Measurements from ENCODE around the gene ARCN1.
"Not testable (repeated sequence)": the region's sequence is repeated elsewhere in the genome, so short reads cannot be mapped to it uniquely, and the experiment has no call there.

Gene ARCN1

DNA sequence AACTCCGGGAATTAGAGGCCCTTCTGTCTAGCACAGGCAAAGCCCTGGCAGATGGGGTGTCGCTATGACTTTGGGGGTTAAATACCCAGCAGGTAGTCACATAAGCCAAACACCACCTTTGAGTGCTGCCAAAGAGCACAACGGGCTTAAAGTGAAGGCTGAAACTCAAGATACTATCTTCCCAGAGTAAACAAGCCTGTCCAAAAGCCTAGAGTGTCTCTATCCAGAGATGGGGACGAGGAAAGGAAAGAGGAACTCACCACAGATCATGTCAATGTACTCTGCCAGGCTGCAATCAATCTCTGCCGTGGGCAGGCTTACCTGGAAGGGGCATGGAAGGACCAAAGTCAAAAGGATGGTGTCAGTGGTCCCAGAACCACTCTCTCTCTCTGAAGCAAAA, 26.7 kb upstream of the ARCN1 start:
- DNase-seq = no peak

DNA sequence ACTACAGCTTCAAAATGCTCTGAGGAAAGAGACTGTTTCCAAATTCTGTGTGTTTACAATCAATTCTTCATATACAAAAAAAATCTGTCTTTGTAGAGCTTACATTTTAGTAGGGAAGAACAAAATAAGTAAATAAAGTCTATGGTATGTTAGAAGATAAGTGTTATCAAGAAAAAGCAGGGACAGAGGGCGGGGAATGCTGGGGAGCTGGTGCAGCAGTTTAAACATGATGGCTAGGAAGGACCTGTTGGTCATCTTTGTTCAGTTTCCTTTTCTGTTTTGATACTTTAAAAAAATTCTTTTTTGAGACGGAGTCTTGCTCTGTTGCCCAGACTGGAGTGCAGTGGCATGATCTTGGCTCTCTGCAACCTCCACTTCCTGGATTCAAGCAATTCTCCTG, 25.1 kb upstream of the ARCN1 start:
- DNase-seq = no peak

DNA sequence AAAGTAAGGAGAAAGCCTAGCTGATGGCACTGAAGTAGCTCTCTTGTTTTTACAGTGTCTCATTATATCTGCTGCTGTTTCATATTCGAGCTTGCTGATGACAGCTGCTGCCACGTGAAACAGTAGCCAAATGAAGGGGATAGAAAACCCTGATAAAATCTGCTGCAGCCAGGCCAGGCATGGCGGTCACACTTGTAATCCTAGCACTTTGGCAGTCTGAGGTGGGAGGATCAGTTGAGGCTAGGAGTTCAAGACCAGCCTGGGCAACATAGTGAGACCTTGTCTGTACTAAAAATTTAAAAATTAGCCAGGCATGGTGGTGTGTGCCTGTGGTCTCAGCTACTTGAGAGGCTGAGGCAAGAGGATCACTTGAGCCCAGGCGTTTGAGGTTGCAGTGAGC, 19.9 kb upstream of the ARCN1 start:
- DNase-seq = no peak

DNA sequence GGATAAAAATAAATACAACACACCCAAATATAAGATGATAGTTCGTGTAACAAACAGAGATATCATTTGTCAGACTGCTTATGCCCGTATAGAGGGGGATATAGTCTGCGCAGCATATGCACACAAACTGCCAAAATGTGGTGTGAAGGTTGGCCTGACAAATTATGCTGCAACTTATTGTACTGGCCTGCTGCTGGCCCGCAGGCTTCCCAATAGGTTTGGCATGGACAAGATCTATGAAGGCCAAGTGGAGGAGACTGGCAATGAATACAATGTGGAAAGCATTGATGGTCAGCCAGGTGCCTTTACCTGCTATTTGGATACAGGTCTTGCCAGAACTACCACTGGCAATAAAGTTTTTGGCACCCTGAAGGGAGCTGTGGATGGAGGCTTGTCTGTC, 11.4 kb upstream of the ARCN1 start:
- DNase-seq = no peak

DNA sequence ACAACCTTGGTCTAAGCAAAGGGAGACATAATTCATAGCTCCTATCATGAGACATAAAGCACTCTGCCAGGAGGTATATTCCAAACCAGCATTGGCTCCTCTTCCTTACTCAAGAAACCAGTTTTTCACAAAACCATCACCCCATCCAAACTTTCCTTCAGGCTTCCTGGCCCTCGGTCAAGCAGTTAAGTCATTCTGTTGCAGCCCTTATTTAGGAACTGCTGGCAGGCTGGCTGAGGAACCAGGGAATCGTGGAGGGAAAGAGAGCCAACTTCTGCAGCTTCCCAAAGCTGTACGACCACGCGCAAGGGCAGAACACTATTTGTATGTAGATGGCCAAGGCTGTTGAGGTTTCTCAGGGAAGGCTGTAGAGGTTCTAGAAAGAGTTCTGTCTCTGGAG, 7.2 kb upstream of the ARCN1 start:
- DNase-seq = no peak

DNA sequence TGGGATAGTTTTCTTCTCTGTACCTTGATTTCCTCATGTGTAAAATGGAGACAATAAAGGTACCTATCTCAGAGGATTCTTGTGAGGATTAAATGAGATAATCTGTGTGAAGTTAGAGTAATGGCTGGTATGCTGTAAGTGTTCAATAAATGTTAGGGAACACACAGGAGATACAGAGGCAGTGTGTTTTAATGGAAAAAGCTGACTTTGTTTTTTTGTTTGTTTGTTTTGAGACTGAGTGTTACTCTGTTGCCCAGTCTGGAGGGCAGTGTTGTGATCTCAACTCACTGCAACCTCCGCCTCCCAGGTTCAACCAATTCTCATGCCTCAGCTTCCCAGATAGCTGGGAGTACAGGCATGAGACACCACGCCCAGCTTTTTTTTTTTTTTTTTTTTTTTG, 2.5 kb upstream of the ARCN1 start:
- DNase-seq = no peak

DNA sequence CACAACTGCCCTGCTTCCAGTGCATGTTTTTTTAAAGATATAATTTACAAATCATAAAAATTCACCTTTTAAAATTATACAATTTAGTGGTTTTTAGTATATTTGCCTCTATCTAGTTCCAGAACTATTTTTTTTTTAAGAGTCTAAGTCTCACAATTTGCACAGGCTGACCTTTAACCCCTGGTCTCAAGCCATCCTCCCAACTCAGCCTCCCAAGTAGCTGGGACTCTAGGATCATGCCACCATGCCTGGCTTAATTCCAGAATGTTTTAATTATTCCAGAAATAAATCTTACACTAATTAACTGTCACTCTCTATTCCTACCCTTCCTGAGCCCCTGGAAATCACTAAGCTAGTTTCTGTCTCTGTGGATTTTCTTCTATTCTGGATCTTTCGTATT, 1.4 kb upstream of the ARCN1 start:
- no peak for DNase-seq

DNA sequence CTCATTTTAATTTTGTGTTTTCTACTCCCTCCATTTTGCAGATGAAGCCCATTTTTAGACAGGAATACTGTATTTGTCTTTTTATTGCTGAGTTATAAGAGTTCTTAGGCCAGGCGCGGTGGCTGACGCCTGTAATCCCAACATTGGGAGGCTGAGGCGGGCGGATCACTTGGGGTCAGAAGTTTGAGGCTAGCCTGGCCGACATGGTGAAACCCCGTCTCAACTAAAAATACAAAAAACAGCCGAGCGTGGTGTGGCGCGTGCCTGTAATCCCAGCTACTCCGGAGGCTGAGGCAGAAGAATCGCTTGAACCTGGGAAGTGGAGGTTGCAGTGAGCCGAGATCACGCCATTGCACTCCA, 528 bp upstream of the ARCN1 start:
- DNase-seq = not testable (repeated sequence)

DNA sequence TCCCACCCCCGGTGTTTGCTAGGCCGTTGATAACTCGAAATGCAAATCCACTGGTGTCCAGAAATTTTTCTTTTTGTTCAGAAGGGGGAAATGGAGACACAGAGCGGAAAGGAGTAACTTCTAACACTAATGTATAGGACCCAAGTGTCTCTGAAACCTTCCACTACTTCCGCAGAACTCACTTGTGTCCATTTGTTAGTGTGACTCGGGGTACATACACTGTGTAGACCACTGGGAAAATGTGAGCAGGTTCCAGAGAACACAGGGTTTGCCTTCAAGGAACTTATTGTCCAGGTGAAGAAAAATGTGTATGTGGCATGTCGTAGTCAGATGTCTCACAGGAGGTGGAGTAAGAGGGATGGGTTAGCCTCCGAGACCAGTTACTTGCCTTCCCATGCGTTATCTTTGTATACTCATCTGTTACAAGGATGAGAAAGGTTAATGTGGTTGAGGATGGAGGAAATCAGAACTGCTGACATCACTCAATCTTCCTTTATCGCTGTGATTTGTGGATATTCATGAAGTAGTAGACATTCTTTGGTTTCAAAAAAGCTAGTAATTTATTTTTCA, 857 bp downstream of the ARCN1 start:
- DNase-seq = peak; percentile 53

DNA sequence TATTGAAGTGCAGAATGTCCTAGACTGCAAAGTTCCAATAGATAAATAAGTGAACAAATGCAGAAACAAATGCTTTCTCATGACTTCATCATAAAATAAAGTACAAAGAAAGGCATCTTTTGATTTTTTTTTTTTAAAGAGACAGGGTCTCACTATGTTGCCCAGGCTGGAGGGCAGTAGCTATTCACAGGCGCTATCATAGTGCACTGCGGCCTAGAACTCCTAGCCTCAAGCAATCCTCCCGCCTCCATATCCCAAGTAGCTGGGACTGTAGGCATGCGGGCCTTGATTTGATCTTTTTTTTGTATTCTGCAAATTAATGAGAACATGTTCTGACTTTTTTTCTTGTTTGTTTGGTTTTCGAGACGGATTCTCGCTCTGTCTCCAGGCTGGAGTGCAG, 2.4 kb downstream of the ARCN1 start:
- no peak for DNase-seq

DNA sequence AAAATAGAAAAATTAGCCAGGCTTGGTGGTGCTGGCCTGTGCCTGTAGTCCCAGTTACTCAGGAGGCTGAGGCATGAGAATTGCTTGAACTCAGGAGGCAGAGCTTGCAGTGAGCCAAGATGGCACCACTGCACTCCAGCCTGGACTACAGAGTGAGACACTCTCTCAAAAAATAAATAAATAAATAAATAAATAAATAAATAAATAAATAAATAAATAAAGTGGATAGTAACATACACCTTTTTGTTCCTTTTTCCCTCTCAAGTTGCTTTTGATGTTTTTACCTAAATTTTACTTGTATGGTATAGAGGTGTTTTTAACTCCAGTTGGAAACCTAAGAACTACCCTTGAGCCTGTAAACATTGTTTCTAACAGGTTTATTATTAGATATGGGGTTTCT, 5.8 kb downstream of the ARCN1 start:
- DNase-seq = not testable (repeated sequence)

DNA sequence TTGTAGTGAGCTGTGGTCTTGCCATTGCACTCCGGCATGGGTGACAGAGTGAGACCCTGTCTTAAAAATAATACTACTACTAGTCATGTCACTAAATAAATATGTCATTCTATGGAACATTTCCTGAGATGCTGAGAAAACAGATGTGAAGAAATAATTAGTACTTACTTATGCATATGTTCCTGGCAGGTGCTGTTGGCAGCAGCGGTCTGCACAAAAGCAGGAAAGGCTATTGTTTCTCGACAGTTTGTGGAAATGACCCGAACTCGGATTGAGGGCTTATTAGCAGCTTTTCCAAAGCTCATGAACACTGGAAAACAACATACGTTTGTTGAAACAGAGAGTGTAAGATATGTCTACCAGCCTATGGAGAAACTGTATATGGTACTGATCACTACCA, 8.8 kb downstream of the ARCN1 start:
- DNase-seq = no peak

DNA sequence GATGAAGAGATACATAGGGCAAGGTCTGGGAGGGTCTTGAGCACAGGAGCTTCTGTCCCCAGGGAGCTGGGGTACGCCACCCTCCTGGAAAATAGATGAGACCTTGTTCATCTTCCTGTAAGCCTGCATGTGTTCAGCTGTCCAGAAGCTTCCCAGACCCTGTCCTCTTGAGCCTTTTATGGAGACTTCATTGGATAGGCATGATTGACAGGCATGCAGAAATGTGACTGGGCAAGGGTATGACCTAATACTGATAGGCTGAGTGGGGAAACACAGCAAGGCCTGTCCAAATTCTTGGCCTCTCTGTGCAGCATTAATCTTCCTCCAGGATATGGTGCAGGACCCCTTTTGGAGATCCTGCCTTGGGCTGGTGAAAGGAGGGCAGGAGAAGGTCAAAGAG, 15.7 kb downstream of the ARCN1 start:
- DNase-seq = no peak

DNA sequence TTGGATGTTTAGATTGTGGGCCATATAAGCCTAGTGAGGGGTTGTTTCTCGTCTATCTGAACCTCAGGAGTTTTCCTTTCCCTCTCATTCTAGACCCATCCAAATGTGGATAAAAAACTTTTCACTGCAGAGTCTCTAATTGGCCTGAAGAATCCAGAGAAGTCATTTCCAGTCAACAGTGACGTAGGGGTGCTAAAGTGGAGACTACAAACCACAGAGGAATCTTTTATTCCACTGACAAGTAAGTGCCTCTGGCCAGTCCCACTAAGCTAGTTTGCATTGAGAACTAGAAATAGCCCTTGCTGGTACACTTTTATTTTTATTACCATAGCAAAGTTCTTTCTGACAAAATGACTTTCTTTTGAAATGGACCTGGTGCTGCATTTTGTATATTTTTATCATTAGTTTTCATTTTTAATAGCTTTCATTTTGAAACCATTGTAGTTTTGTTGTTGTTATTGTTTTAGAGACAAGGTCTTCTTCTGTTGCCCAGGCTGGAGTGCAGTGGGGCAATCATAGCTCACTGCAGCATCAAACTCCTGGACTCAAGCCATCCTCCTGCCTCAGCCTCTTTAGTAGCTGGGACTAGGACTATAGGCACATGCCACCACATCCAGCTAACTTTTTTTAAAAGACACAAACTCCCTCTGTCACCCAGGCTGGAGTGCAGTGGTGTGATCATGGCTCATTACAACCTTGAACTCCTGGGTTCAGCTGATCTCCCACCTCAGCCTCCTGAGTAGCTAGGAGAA, 20.6 kb downstream of the ARCN1 start:
- no peak for DNase-seq

DNA sequence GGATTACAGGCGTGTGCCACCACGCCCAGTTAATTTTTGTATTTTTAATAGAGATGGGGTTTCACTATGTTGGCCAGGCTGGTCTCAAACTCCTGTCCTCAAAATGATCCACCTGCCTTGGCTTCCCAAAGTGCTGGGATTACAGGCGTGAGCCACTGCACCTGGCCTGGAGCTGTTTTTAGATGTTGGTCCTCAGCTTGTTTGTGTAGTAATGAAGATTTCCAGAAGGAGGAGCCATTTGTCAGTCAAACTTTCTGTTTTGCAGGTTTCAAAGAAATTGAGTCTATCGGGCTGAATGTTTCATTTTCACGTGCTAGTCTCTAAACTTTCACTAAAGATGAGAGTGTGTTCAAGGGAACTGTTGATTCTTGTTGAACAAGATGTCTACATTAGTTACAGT, 22.8 kb downstream of the ARCN1 start:
- not testable (repeated sequence) for DNase-seq

DNA sequence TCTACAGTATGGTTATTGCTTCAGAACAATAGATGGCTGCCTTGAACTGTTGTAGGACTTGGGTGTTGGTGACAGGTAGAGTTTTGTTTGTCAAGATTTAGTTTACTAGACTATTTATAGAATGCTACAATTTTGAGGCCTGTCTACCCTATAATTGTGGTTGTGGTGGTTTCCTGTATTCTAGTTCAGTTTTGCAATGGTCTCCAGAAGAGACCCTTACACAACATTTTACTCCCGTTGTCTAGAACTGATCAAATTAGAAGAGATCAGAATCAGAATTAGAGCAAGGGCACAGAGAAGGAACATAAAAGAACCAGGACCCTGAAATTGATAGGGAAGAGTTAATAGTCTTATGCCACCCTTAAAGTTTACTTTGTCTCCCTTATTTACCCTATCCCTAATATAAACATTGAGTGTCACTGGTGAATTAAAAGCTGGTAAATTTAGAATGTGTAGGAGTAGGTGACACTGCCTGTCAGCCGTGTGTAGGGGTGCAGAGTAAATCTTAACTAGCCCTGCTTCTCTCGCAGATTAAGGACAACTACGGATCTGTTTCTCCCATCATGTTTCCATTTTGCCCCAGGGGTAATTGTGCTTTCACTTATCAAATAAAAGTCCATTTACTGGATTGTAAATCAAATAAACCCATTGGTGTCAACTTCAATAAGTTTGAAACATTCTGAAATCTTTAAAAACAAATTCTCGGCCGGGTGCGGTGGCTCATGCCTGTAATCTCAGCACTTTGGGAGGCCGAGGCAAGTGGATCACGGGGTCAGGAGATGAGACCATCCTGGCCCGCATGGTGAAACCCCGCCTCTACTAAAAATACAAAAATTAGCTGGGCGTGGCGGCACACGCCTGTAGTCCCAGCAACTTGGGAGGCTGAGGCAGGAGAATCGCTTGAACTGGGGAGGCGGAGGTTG, 24.3 kb downstream of the ARCN1 start:
- DNase-seq = no peak

DNA sequence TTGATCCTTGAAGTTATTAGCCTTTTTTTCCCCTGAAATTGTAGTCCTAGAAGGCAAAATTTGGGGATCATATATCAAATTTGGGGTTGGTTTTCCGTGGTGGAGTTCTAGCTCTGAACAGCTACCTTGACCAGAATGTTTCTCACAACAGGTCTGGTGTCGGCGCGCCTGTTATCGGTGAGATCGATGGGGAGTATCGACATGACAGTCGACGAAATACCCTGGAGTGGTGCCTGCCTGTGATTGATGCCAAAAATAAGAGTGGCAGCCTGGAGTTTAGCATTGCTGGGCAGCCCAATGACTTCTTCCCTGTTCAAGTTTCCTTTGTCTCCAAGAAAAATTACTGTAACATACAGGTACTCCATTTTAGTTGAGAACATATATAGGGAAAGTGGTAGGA, 25.3 kb downstream of the ARCN1 start:
- no peak for DNase-seq

DNA sequence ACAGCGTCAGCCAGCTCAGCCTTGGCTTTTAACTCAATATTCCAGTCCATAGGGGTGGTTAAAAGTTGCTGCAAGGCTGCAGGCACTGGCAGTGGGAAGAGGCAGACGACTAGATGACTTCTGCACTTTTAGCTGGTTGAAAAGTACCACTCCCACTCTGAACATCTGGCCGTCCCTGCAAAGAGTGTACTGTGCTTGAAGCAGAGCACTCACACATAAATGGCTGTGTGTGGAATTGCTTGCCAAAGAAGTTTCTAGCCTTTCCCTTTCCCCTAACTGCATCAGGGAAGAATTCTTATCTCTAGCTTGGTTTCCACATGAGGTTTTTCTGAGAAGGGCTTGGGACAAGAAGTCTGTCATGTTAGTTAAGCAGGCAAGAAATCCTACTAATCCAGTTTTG, 30.1 kb downstream of the ARCN1 start:
- DNase-seq = no peak

DNA sequence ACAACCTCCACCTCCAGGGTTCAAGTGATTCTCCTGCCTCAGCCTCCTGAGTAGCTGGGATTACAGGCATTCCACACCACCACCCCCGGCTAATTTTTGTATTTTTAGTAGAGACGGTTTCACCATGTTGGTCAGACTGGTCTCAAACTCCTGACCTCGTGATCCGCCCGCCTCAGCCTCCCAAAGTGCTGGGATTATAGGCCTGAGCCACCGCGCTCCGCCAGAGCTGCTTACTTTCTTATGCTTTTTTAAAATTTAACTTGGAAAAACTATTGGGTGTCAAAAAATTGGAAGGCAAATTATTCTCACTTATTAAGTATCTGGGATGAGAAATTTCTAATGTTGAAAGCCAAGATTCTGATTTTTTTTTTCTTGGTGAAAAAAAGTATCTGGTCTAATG, 31.5 kb downstream of the ARCN1 start:
- DNase-seq = not testable (repeated sequence)

DNA sequence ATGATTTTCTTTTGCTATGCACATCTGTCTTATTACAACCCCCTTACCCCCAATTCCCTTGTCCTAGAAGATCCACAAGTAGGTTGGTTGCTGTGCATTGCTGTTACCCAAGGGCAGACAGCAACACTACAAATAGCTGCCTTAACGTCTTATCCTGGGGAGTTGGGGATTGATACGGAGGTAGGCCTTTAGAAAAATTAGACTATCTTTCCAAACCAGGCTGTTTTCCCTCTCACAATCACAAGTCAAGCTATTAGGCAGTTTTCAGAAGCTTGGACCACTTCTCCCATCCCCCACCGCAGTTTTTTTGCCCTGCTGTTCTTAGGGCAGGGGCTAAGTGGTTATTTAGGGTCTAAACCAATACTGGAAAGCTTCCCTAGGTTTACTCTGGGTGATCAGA, 32.4 kb downstream of the ARCN1 start:
- DNase-seq = no peak

DNA sequence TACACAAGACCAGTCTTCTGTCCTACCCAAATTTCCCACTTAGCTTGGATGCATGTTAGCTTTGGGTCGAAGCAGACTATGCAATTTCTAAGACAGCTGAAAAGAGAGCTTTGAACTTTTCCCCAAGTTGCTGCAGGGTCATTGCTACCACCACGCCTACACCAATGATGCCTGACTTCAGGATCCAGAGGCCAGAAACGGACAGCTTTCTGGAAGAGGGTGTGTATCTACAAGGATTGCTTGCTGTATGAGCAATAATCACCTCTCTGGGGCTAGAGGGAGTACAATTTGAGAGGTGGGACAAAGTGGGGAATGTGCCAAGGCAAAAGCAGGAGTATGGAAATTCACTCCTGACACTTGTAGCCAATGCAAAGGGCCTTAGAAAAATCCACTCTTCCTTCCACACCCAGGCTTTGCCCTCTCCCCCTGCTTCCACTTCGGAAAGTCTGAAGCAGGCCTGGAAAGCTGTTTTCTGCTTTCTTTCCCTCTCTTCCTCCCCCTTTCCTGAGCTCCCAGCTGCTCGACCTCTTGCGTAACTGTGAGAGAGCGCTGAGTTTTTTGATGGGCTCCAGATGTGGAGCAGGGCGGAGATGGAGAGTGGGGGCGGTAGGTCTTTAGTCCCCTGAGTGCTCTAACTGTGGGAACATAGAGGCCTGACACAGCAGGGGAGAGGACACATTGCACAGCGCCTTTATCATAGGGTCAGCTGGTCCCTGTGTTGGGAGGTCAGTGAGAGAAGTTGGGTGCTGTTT, 33.1 kb downstream of the ARCN1 start:
- peak; percentile 62 for DNase-seq

DNA sequence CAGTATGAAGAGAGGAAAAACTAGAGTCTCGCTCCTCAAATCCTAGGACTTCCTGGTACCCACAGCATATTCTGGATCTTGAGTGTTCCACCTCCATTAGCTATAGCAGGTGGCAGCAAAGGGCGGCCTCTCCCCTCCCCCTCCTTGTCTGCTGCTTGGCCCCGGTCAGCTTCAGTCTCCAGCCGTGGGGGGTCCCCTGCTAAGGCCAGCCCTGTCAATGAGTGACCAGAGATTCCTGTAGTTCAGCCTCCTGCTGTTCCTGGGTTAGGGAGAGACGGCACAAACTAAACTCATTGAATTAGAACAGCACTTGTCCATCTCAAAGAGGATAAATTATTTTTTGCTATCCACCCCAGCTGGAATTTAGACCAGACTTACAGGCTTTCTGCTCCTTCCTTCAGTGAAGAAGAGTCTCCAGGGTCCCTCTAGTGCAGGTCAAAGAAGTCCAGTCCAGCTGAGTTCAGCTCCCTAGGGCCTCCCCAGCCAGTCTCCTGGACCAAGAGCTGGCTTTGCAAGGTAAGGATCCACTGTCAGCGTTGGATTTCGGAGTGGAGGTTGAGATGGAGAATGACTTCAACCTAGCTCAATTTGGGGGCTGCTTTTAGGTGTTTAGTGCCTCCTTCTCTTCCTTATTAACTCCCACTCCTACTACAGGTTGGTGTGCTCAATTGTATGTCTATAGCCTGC, 34.1 kb downstream of the ARCN1 start:
- no peak for DNase-seq

DNA sequence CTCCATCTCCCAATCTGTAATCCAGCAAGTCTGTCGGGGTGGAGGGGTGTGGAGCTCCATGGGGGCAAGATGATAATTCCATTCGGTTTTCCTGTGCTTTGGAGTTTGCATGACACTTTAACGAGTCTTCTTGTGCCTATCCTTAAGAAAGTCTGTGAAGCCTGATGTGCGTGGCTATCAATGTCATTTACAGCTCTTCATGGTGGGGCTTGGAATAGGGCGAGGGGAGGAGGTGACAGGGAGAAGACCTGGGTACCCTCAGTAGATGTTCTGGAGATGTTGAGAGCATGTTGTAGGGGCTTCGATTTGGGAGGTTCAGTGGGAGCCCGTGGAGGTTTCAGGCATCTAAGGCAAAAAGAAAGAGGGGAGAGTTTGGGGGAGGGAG, 34.6 kb downstream of the ARCN1 start:
- DNase-seq = no peak

All from islet precursor cell (in vitro differentiated cells).